ENCODE results near the gene MAPK8. TPM values are rescaled to one million over a fixed set of nuclear protein-coding genes. Genes with fewer than 3 reads are reported as not detected.

Gene MAPK8
- total and polyA plus RNA-seq, 9 of the 15 experiments (the other 6 are each of a cell fraction or from before 2014, with no cell fraction given) = 6.4 to 159 (median 71.0) TPM

DNA sequence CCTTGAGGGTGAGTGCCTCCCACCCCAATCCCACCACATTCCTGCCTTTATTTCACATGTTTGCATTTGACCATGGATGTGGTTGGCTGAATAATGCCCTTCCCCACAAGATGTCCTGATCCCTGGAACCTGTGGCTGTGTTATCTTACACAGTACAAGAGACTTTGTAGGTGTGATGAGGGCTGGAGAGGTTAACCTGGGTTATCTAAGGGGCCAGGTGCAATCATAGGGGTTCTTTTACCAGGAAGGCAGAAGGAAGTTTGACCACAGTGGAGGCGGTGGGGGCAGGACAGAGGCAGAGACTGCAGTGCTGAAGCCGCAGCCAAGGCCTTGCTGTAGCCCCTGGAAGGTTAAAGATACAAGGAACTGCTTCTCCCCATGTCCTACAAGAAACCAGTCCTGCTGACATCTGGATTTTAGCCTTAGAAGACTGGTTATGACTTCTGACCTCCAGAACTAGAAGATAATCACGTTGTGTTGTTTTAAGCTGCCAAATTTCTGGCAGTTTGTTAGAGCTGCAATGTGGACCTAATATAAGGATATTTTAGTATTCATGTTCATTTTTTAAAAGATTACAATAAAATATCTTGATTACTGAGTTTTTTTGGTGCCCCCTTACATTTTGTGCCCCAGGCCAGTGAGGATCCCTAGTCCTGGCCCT, 161.8 kb downstream of the MAPK8 start (continued):
- TF ChIP-seq RBM17 (IDR thresholded peaks at IDR 0.05; ENCODE audit: borderline replicate concordance, low read depth, low read length) (no peak), MYNN (IDR thresholded peaks at IDR 0.05) (0 out of 2 replicates have a peak, but pooled peaks have one; percentile 63), MYNN (CRISPR knock-in tag; IDR thresholded peaks at IDR 0.05) (no peak), SUPT5H (IDR thresholded peaks at IDR 0.05) (no peak), ATF7 (IDR thresholded peaks at IDR 0.05) (no peak; the same call in 1 of the 2 replicates), ZNF695 (CRISPR knock-in tag; IDR thresholded peaks at IDR 0.05) (no peak), STAG1 (CRISPR knock-in tag; IDR thresholded peaks at IDR 0.05; ENCODE audit: borderline replicate concordance) (no peak), CC2D1A (IDR thresholded peaks at IDR 0.05) (no peak; the same call in 1 of the 2 replicates), SMAD4 (CRISPR knock-in tag; conservative IDR thresholded peaks at IDR 0.05) (peak; percentile 87), SPI1 (IDR thresholded peaks at IDR 0.05; ENCODE audit: borderline replicate concordance, low read depth, low read length) (peak; percentile 26; the same call in 1 of the 2 replicates), ESRRB (CRISPR knock-in tag; IDR thresholded peaks at IDR 0.05; ENCODE audit: borderline replicate concordance) (no peak), ZNF668 (CRISPR knock-in tag; IDR thresholded peaks at IDR 0.05) (0 out of 2 replicates have a peak, but pooled peaks have one; percentile 53), ZNF77 (CRISPR knock-in tag; IDR thresholded peaks at IDR 0.05) (no peak), HNRNPUL1 (IDR thresholded peaks at IDR 0.05; ENCODE audit: low read length) (no peak), FIP1L1 (IDR thresholded peaks at IDR 0.05; ENCODE audit: low read depth, low read length, poor library complexity, severe bottlenecking) (no peak)
- TF ChIP-seq, protein P1, sequence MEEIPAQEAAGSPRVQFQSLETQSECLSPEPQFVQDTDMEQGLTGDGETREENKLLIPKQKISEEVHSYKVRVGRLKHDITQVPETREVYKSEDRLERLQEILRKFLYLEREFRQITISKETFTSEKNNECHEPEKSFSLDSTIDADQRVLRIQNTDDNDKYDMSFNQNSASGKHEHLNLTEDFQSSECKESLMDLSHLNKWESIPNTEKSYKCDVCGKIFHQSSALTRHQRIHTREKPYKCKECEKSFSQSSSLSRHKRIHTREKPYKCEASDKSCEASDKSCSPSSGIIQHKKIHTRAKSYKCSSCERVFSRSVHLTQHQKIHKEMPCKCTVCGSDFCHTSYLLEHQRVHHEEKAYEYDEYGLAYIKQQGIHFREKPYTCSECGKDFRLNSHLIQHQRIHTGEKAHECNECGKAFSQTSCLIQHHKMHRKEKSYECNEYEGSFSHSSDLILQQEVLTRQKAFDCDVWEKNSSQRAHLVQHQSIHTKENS (CRISPR knock-in tag; IDR thresholded peaks at IDR 0.05) = no peak
- TF ChIP-seq, protein P2, sequence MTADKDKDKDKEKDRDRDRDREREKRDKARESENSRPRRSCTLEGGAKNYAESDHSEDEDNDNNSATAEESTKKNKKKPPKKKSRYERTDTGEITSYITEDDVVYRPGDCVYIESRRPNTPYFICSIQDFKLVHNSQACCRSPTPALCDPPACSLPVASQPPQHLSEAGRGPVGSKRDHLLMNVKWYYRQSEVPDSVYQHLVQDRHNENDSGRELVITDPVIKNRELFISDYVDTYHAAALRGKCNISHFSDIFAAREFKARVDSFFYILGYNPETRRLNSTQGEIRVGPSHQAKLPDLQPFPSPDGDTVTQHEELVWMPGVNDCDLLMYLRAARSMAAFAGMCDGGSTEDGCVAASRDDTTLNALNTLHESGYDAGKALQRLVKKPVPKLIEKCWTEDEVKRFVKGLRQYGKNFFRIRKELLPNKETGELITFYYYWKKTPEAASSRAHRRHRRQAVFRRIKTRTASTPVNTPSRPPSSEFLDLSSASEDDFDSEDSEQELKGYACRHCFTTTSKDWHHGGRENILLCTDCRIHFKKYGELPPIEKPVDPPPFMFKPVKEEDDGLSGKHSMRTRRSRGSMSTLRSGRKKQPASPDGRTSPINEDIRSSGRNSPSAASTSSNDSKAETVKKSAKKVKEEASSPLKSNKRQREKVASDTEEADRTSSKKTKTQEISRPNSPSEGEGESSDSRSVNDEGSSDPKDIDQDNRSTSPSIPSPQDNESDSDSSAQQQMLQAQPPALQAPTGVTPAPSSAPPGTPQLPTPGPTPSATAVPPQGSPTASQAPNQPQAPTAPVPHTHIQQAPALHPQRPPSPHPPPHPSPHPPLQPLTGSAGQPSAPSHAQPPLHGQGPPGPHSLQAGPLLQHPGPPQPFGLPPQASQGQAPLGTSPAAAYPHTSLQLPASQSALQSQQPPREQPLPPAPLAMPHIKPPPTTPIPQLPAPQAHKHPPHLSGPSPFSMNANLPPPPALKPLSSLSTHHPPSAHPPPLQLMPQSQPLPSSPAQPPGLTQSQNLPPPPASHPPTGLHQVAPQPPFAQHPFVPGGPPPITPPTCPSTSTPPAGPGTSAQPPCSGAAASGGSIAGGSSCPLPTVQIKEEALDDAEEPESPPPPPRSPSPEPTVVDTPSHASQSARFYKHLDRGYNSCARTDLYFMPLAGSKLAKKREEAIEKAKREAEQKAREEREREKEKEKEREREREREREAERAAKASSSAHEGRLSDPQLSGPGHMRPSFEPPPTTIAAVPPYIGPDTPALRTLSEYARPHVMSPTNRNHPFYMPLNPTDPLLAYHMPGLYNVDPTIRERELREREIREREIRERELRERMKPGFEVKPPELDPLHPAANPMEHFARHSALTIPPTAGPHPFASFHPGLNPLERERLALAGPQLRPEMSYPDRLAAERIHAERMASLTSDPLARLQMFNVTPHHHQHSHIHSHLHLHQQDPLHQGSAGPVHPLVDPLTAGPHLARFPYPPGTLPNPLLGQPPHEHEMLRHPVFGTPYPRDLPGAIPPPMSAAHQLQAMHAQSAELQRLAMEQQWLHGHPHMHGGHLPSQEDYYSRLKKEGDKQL (CRISPR knock-in tag; IDR thresholded peaks at IDR 0.05; ENCODE audit: borderline replicate concordance) = no peak
- TF ChIP-seq, protein P3, sequence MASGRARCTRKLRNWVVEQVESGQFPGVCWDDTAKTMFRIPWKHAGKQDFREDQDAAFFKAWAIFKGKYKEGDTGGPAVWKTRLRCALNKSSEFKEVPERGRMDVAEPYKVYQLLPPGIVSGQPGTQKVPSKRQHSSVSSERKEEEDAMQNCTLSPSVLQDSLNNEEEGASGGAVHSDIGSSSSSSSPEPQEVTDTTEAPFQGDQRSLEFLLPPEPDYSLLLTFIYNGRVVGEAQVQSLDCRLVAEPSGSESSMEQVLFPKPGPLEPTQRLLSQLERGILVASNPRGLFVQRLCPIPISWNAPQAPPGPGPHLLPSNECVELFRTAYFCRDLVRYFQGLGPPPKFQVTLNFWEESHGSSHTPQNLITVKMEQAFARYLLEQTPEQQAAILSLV (tag; IDR thresholded peaks at IDR 0.05) = no peak
- TF ChIP-seq, protein P4, sequence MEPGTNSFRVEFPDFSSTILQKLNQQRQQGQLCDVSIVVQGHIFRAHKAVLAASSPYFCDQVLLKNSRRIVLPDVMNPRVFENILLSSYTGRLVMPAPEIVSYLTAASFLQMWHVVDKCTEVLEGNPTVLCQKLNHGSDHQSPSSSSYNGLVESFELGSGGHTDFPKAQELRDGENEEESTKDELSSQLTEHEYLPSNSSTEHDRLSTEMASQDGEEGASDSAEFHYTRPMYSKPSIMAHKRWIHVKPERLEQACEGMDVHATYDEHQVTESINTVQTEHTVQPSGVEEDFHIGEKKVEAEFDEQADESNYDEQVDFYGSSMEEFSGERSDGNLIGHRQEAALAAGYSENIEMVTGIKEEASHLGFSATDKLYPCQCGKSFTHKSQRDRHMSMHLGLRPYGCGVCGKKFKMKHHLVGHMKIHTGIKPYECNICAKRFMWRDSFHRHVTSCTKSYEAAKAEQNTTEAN (CRISPR knock-in tag; IDR thresholded peaks at IDR 0.05) = no peak

Data from K562 (cell line).